GM21360 (cell line): Measurements from ENCODE around the gene LYAR.
A peak's percentile ranks its signal among the peaks of the same experiment; 100 is the strongest.

Source experiments
- ATAC-seq: cut with Tn5 transposase; IDR thresholded peaks from one replicate; pipeline ENCODE4 v1.9.1; 2021; ENCODE audit warnings: mild to moderate bottlenecking, moderate library complexity; ENCODE audit not compliant: unreplicated experiment

The LYAR gene, protein sequence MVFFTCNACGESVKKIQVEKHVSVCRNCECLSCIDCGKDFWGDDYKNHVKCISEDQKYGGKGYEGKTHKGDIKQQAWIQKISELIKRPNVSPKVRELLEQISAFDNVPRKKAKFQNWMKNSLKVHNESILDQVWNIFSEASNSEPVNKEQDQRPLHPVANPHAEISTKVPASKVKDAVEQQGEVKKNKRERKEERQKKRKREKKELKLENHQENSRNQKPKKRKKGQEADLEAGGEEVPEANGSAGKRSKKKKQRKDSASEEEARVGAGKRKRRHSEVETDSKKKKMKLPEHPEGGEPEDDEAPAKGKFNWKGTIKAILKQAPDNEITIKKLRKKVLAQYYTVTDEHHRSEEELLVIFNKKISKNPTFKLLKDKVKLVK

DNA sequence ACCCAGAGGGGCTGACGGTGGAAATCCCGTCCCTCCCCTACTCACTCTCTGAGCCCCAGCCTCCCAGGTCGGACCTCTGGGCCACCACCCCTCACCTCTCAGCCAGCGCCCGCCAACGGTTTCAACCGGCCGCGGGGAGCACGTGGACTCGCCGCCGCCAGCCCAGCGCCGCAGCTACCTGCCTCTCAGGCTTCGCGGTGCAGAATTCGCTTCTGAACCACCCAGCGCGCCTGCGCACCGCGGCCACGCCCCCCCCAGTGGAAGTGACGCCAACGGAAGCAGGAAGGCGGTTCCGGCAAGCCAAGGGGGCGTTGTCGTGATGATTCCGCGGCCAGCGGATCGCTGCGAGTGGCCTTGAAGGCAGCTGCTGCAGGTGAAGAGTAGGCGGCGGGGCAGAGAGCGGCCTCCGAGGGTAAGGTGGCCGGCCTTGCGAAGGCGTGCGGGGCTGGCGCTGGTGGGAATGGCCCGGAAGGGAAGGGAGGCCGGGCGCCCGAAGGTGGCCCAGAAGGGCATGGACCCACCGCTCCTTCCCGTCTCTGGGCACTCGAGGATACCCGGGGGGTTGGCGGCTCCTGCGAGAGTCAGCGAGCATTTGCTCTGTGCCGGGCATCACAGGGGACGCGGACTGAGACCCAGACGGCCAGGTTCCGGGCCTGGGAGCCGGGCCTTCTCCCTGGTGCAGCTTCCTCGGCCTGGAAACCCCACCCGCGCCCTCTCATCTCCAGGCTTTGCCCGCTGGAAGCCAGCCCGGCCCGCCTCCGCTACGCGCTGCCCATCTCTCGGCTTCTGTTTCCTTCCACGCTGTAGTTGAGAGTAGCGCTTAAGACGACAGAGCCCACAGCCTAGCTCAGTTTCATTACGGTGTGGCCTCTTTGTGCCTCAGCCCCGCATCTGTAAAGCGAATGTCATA lies at the start of gene LYAR, which contains the start of gene ZBTB49:
TSS of gene LYAR (minus strand) at position 214 of the 910 bp plus-strand sequence. CDS start 6,412 bp downstream, outside the sequence.
TSS of gene ZBTB49 (plus strand) at position 311 of the 910 bp plus-strand sequence. CDS start 9,695 bp downstream, outside the sequence.
- ATAC-seq: peak; percentile 88

GRCh38 chr4:4339504-4340085 lies 49.6 kb upstream of the LYAR start:
- ATAC-seq: no peak

- ATAC-seq: no peak
These were observed 48.5 kb upstream of the LYAR start for GRCh38 chr4:4338210-4339001.

- peak; percentile 66 for ATAC-seq
These were observed 45.0 kb upstream of the LYAR start for GRCh38 chr4:4334798-4335520.

DNA sequence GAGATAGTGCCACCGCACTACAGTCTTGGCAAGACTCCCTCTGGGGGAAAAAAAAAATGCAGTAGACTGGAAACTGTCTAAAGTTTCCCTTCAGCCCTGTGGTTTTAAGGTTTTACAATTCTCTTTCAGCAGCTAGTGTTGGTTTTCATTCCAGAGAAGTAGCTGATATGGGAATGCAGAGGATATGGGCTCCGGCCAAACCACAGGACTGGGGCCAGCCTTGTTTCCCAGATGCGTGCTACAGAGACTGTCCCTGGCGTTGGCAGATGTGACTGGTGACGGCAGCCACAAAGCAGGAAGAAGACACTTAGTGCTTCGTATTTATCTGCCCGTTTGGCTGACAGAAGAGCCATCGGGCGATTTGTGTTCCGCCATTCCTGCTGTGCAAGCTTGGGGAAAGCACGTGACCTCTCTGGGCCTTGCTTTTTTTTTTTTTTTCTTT lies 43.3 kb upstream of the LYAR start:
- no peak for ATAC-seq

DNA sequence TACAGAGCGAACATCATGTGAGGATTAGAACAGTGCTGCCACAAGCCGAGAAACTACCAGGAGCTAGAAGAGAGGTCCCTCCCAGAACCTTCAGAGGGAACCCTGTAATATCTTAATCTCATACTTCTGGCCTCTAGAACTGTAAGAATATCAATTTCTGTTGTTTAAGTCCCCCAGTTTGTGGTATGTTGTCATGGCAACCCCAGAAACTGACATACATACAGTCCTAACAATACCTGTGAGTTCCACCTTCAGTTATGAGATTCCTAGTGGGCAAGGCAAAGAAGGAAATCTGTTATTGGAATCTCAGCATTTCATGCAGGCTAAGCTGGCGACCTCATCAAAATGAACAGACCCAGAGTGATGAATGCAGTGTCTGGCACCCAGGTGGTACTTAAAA lies 42.6 kb upstream of the LYAR start:
- no peak for ATAC-seq

DNA sequence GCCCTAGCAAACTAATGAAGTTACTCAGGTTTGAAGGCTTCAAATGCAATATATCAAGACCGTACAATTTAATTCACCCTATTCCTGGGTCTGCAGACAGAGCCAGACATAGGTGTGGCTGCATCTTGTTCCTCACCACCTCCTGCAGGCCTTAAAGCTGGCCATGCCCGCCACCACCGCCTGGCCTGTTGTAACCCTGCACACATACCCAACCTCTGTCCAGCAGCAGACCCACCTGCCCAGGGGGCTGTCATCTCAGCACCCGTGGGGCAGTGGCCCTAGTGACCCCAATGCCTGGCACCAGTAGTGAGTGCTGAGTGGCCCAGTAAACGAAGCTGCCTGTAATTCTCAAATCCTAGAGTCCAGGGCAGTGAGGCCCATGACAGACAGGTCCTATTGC lies 40.8 kb upstream of the LYAR start:
- ATAC-seq: no peak

GRCh38 chr4:4329496-4329895 lies 39.5 kb upstream of the LYAR start:
- ATAC-seq: no peak

- no peak for ATAC-seq
These were observed 38.9 kb upstream of the LYAR start for GRCh38 chr4:4328840-4329239.

DNA sequence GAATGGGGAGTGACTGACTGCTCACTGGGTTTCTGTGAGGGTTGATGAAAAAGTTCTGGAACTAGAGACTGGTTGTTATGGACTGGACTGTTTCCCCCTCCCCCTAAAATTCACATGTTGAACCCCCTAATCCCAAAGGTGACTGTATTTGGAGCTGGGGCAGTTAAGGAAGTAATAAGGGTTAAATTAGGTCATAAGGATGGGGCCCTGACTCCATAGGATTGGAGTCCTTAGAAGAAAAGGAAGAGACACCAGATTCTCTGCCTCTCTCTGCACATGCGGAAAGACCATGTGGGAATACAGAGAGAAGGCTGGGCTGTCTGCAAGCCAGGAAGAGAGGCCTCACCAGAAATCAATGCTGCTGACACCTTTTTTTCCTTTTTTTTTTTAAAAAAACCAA lies 38.3 kb upstream of the LYAR start:
- ATAC-seq: no peak

DNA sequence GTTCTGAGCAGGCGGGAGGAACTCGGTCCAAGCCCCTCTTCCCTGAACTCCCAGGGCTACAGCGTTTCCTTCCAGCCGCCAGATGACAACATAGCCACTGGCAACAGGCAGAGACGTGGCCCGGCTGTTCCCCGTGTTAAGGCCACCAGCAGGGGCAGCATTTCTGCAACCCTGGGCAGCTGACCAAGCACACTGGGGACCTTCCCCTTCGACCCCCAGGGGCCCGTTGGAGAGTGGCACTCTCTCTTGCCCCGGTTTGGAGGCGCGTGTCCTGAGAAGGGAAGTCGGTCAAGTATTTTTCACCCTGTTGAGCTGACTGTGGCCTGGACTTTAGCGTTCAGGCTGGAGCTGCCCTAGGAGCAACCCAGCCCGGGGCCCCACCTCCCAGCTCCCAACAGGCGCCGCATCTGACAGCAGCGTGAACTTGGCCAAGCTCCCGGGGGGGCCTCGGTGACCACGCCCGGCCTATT lies 37.7 kb upstream of the LYAR start:
- ATAC-seq: no peak

GRCh38 chr4:4326166-4326565 lies 36.2 kb upstream of the LYAR start:
- ATAC-seq: no peak

DNA sequence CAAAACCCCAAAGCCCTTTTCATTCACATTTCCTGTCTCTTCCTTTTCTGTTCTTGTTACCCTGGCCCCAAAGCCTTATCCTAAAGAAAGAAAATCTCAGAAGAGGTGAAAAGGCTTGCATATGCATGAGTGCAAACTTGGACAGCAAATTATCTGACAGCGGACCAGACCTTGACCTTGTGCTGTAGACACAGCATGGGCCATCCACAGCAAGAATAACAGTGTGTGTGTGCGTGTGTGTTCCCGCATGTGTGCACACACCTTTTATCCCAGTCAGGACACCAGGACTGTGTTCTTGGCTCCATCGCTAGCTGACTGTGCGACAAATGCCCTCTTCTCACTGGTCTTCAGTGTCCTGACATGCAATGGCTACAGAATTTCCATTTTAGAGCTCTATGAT lies 35.4 kb upstream of the LYAR start:
- no peak for ATAC-seq

GRCh38 chr4:4323705-4324534 lies 34.0 kb upstream of the LYAR start:
- no peak for ATAC-seq

DNA sequence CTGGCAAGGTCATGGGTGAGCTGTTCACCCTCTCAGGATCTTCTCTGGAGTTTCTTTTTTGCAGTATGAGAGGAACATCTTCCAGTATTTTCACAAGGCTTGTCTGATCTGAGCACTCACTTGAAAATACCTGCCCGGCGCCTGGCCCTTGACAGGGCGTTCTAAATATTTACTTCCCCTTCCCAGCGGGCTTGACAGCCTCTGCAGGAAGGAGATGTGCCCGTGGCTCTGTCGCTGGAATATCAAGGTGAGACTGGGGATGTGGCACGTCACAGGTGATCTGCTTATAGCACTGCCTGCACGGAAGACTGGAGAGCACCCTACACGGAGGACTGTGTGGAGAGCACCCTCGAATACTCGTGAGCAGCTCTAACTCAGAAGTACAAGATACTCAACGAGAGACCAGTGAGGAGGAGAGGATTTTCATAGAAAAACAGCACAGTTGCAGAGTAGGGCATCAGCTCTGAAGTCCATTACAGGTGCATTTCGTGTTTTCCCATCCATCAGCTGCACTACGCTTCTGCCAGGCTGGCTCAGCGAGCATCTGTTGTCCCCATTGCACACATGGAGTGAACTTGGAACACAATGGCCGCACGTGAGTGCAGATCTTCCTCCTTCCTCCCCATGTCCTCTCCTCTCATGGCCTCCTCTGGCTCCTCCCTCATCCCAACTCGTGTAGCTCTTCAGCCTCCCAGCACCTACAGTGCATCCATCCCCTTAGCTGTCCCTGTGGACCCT lies 32.2 kb upstream of the LYAR start:
- no peak for ATAC-seq

DNA sequence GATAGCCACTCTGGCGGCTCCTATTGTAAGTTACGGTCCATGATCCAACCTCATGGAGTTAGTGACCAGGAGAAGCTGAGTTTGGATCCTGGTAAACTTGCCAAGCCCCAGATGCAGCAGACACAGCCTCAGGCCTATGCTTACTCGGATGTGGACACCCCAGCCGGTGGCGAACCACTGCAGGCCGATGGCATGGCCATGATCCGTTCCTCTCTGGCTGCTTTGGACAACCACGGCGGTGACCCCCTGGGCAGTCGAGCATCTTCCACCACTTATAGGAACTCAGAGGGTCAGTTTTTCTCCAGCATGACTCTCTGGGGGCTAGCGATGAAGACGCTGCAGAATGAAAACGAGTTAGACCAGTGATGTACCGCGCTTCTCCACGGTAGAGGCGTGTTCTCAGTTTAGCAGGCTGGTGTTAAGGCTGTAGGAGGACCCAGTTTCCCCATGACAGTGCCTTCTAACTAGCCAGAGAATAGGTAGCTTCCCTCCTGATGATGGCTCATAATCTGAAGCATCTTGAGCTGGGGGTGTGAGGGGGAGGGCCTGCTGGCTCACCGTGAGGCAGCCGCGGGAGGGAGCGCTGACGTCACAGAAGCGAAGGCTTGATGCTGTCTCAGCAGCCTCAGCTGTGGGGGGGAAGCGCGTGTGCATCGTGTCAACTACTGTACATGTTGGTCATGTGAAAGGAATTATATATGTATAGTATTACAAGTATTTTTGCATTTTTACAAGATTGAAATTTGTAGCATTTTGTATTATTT lies 31.2 kb upstream of the LYAR start:
- no peak for ATAC-seq

DNA sequence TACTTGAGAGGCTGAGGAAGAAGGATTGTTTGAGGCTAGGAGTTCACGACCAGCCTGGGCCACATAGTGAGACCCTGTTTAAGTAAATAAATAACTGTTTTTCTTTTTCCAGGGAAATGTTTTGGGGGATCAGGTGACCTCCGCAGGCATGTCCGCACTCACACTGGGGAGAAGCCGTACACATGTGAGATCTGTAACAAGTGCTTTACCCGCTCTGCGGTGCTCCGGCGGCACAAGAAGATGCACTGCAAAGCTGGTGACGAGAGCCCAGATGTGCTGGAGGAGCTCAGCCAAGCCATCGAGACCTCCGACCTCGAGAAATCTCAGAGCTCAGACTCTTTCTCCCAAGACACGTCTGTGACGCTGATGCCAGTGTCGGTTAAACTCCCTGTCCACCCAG lies 30.6 kb upstream of the LYAR start:
- ATAC-seq: no peak
